Measurements from ENCODE around the gene PSTK. TPM values are rescaled to one million over a fixed set of nuclear protein-coding genes. Genes with fewer than 3 reads are reported as not detected.

PSTK gene
- total RNA-seq, 2 donors from 2014 or later = 7.0 to 7.1 TPM

DNA sequence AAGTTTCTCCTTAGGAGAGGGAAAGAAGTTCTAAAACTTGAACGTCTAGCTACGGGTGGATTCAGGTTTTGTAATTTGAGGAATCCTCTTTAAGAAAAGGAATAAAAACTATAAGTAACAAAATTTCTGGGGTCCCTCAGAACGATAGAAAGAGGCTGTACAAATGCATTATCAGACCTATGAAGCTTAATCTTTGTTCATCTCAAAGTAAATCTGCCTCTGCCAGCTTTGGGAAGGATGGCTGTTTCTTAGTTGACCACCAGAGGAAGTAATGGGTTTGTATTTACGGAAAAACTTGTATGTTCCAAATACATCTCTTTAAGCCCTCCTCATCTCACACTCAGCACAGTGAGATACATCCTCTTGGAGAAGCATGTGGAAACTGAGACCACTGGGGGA lies 864 bp downstream of the PSTK start:
- Mint-ChIP-seq H3K4me1 (peaks cover 20% of the 10 kb centered on the region), H3K9me3 (no peaks in the 10 kb centered on the region), H3K4me3 (peak overlapping the region; percentile 77), H3K27me3 (ENCODE audit: insufficient read depth) (peaks cover 8% of the 10 kb centered on the region), H3K27ac (peak overlapping the region; percentile 98), H3K36me3 (ENCODE audit: low read depth) (peaks cover 10% of the 10 kb centered on the region)
- 0 to 13% methylated on average over 1 to 3 of the region's 4 CpGs for whole genome bisulfite sequencing, 2 experiments (ENCODE audit: insufficient coverage in 1 of 2, insufficient read length in 1 of 2)
- H3K4me1 ChIP-seq (ENCODE audit: control insufficient read depth, insufficient read depth, low read length) = no peaks in the 10 kb centered on the region
- H3K9ac ChIP-seq (ENCODE audit: extremely low read depth, low read length, poor library complexity, severe bottlenecking) = no peak overlapping the region
- peak overlapping the region; percentile 83 for H3K4me3 ChIP-seq (ENCODE audit: low read length)
- DNase-seq = no peak
- peak; percentile 75 for TF ChIP-seq CTCF (conservative IDR thresholded peaks at IDR 0.05)
- no peak overlapping the region for H3K27ac ChIP-seq (ENCODE audit: low read depth, low read length)
- peaks cover 8% of the 10 kb centered on the region for H3K36me3 ChIP-seq (ENCODE audit: control insufficient read depth, insufficient read depth, low read length)
- no peaks in the 10 kb centered on the region for H3K27me3 ChIP-seq (ENCODE audit: control insufficient read depth, insufficient read depth, low read length, poor library complexity, severe bottlenecking)
- no peaks in the 10 kb centered on the region for H3K9me3 ChIP-seq (ENCODE audit: control insufficient read depth, low read length)

DNA sequence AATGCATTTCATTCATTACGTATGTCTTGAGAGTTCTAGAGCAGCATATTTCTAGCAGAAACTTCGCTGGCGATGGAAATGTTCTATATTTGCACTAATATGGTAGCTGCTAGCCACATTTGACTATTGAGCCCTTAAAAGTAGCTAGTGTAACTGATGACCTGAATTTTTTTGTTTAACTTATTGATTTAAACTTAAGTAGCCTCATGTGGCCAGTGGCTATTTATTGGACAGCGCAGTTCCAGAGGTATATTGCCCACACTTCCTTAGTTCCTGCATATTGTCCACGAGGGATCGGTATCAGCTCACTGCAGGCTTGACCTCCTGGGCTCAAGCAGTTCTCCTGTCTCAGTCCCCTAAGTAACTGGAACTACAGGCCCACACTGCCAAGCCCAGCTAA lies 3.7 kb downstream of the PSTK start:
- no peak for TF ChIP-seq CTCF (conservative IDR thresholded peaks at IDR 0.05)
- H3K4me1 ChIP-seq (ENCODE audit: control insufficient read depth, insufficient read depth, low read length) = no peaks in the 10 kb centered on the region
- Mint-ChIP-seq H3K4me1 (peaks cover 20% of the 10 kb centered on the region), H3K4me3 (no peak overlapping the region), H3K27ac (no peak overlapping the region), H3K36me3 (ENCODE audit: low read depth) (peaks cover 20% of the 10 kb centered on the region), H3K9me3 (no peaks in the 10 kb centered on the region), H3K27me3 (ENCODE audit: insufficient read depth) (no peaks in the 10 kb centered on the region)
- H3K9me3 ChIP-seq (ENCODE audit: control insufficient read depth, low read length) = no peaks in the 10 kb centered on the region
- DNase-seq = no peak
- 95 to 96% methylated on average over 6 of the region's 6 CpGs for WGBS, 2 experiments (ENCODE audit: insufficient coverage in 1 of 2, insufficient read length in 1 of 2)
- H3K27ac ChIP-seq (ENCODE audit: low read depth, low read length) = no peak overlapping the region
- no peak overlapping the region for H3K9ac ChIP-seq (ENCODE audit: extremely low read depth, low read length, poor library complexity, severe bottlenecking)
- no peak overlapping the region for H3K4me3 ChIP-seq (ENCODE audit: low read length)
- peaks cover 12% of the 10 kb centered on the region for H3K36me3 ChIP-seq (ENCODE audit: control insufficient read depth, insufficient read depth, low read length)
- H3K27me3 ChIP-seq (ENCODE audit: control insufficient read depth, insufficient read depth, low read length, poor library complexity, severe bottlenecking) = no peaks in the 10 kb centered on the region

DNA sequence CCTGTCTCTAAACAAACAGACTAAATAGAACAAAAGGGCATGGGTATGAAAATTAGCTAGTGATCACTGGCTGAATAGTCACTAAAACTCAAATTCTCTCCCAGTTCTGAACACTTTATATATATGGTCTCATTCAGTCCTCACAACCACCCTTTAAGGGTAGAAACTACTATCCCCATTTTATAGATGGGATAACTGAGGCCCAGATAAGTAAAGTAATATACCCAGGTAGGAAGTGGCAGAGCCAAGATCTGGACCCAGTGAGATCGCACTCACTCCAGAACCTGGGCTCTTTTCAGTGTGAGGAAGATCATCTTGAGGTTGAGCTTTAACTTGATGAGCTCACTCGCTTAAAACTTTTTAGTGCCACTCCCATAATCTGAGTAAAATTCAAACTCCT lies 4.5 kb downstream of the PSTK start:
- Mint-ChIP-seq H3K36me3 (ENCODE audit: low read depth) (peaks cover 20% of the 10 kb centered on the region), H3K4me3 (no peak overlapping the region), H3K27me3 (ENCODE audit: insufficient read depth) (no peaks in the 10 kb centered on the region), H3K9me3 (no peaks in the 10 kb centered on the region), H3K4me1 (peaks cover 20% of the 10 kb centered on the region), H3K27ac (no peak overlapping the region)
- no peak for DNase-seq
- WGBS, 2 experiments (ENCODE audit: insufficient coverage in 1 of 2, insufficient read length in 1 of 2) = 94 to 100% methylated on average over 2 of the region's 2 CpGs
- Histone ChIP-seq H3K9ac (ENCODE audit: extremely low read depth, low read length, poor library complexity, severe bottlenecking) (no peak overlapping the region), H3K9me3 (ENCODE audit: control insufficient read depth, low read length) (no peaks in the 10 kb centered on the region), H3K4me3 (ENCODE audit: low read length) (no peak overlapping the region), H3K4me1 (ENCODE audit: control insufficient read depth, insufficient read depth, low read length) (no peaks in the 10 kb centered on the region), H3K27ac (ENCODE audit: low read depth, low read length) (no peak overlapping the region), H3K36me3 (ENCODE audit: control insufficient read depth, insufficient read depth, low read length) (peaks cover 12% of the 10 kb centered on the region), H3K27me3 (ENCODE audit: control insufficient read depth, insufficient read depth, low read length, poor library complexity, severe bottlenecking) (no peaks in the 10 kb centered on the region)
- TF ChIP-seq CTCF (conservative IDR thresholded peaks at IDR 0.05) = no peak

Measured in endodermal cell (in vitro differentiated cells).